Esophagus mucosa (tissue), 1 donor: ENCODE data around the gene SENP6. TPM values are rescaled to one million over a fixed set of nuclear protein-coding genes. Genes with fewer than 3 reads are reported as not detected.
"Not testable (repeated sequence)": the region's sequence is repeated elsewhere in the genome, so short reads cannot be mapped to it uniquely, and the experiment has no call there.

ENCODE experiments used
- ATAC-seq: fragments of 200-7000 bp; cut with Tn5 transposase; one replicate; pipeline ENCODE4 v1.9.1; 2020
- total RNA-seq: library from RNA; stranded (reverse); gene quantifications from one replicate; pipeline ENCODE4 v1.2.4, GENCODE V29; 2023
- donor health status: DM: yes; HTN: yes; CAD: no.

Gene SENP6
- total RNA-seq, 1 donor from 2014 or later = 47.0 TPM

- no peak for ATAC-seq
Measured at GRCh38 chr6:75657327-75657726, 55.6 kb downstream of the SENP6 start.

GRCh38 chr6:75666592-75666991 is 64.9 kb downstream of the SENP6 start:
- no peak for ATAC-seq

GRCh38 chr6:75673884-75674283 is 72.2 kb downstream of the SENP6 start:
- ATAC-seq = no peak

GRCh38 chr6:75676377-75676776 is 74.7 kb downstream of the SENP6 start:
- ATAC-seq = no peak

- ATAC-seq = not testable (repeated sequence)
Measured at GRCh38 chr6:75682548-75682947, 80.9 kb downstream of the SENP6 start.

GRCh38 chr6:75683005-75683404 is 81.3 kb downstream of the SENP6 start:
- not testable (repeated sequence) for ATAC-seq

- not testable (repeated sequence) for ATAC-seq
Measured at GRCh38 chr6:75687535-75687934, 85.9 kb downstream of the SENP6 start.

- not testable (repeated sequence) for ATAC-seq
Measured at GRCh38 chr6:75687937-75688336, 86.3 kb downstream of the SENP6 start.

GRCh38 chr6:75689576-75689975 is 87.9 kb downstream of the SENP6 start:
- peak; percentile 23 for ATAC-seq

- no peak for ATAC-seq
Measured at GRCh38 chr6:75691012-75691411, 89.3 kb downstream of the SENP6 start.

GRCh38 chr6:75693534-75693933 is 91.9 kb downstream of the SENP6 start:
- ATAC-seq = no peak

GRCh38 chr6:75694406-75694805 is 92.7 kb downstream of the SENP6 start:
- no peak for ATAC-seq

GRCh38 chr6:75708334-75708733 is 106.7 kb downstream of the SENP6 start:
- ATAC-seq = not testable (repeated sequence)

GRCh38 chr6:75711173-75711572 is 109.5 kb downstream of the SENP6 start:
- no peak for ATAC-seq

GRCh38 chr6:75719133-75719532 is 117.5 kb downstream of the SENP6 start:
- no peak for ATAC-seq

- no peak for ATAC-seq
Measured at GRCh38 chr6:75723382-75723781, 121.7 kb downstream of the SENP6 start.

- ATAC-seq = no peak
Measured at GRCh38 chr6:75727206-75727605, 125.5 kb downstream of the SENP6 start.

- ATAC-seq = not testable (repeated sequence)
Measured at GRCh38 chr6:75731029-75731428, 129.3 kb downstream of the SENP6 start.

- ATAC-seq = peak; percentile 73
Measured at GRCh38 chr6:75735491-75736186, 134.0 kb downstream of the SENP6 start.

GRCh38 chr6:75743971-75744370 is 142.3 kb downstream of the SENP6 start:
- no peak for ATAC-seq

- ATAC-seq = no peak
Measured at GRCh38 chr6:75745404-75745803, 143.7 kb downstream of the SENP6 start.

GRCh38 chr6:75746221-75746620 is 144.5 kb downstream of the SENP6 start:
- ATAC-seq = no peak

- ATAC-seq = peak; percentile 62
Measured at GRCh38 chr6:75747152-75747992, 145.7 kb downstream of the SENP6 start.
